Gastrocnemius medialis (tissue), 4 donors: Measurements from ENCODE around the gene KLF16. TPM values are rescaled to one million over a fixed set of nuclear protein-coding genes. Genes with fewer than 3 reads are reported as not detected.

Experiments used
- ATAC-seq, 2 donors: fragments of 150-250 bp; one replicate each; pipeline ENCODE4 v1.9.1; 2016
- DNase-seq, 2 donors: peaks; one replicate each; pipeline ENCODE4 v3.0.0-alpha.2; 2019
- H3K27ac ChIP-seq, 4 donors: fragments of 200-600 bp; sonication (generic); 1 replicate in 1 of 4; 2 replicates in 3 of 4; pipeline ENCODE4 v1.5.1; 2016 to 2018; ENCODE audit warnings: mild to moderate bottlenecking in 2 of 4, moderate library complexity in 1 of 4
- H3K27me3 ChIP-seq, 3 donors: fragments of 200-600 bp; sonication (generic) in 2 of 3; 1 replicate in 1 of 3; 2 replicates in 2 of 3; pipeline versions ENCODE4 v1.5.1 to v1.6.0; 2016 to 2019; ENCODE audit warnings: mild to moderate bottlenecking in 1 of 3, moderate library complexity in 1 of 3
- H3K36me3 ChIP-seq, 2 donors: fragments of 200-600 bp; sonication (generic) in 1 of 2; one replicate each; pipeline ENCODE4 v1.5.1; 2017 to 2018
- H3K4me1 ChIP-seq, 2 donors: fragments of 200-600 bp; sonication (generic) in 1 of 2; one replicate each; pipeline ENCODE4 v1.5.1; 2016 to 2017; ENCODE audit warnings: mild to moderate bottlenecking in 2 of 2
- H3K4me3 ChIP-seq, 4 donors: fragments of 200-600 bp; sonication (generic) in 3 of 4; 1 replicate in 1 of 4; 2 replicates in 3 of 4; pipeline ENCODE4 v1.5.1; 2016 to 2019; ENCODE audit warnings: mild to moderate bottlenecking in 2 of 4
- H3K9me3 ChIP-seq, 3 donors: fragments of 200-600 bp; sonication (generic) in 2 of 3; 1 replicate in 1 of 3; 2 replicates in 2 of 3; pipeline ENCODE4 v1.5.1; 2016 to 2019
- CTCF ChIP-seq, 5 experiments: fragments of 450-650 bp in 3 of 5; fragments of 200-600 bp in 2 of 5; sonication (generic) in 2 of 5; IDR thresholded peaks in 4 of 5; conservative IDR thresholded peaks in 1 of 5; 1 replicate in 4 of 5; 2 replicates in 1 of 5; pipeline ENCODE4 v1.5.1; 2016 to 2019; ENCODE audit warnings: antibody characterized with exemption in 5 of 5, mild to moderate bottlenecking in 3 of 5, moderate library complexity in 3 of 5
- POLR2A ChIP-seq, 2 donors: fragments of 450-650 bp; IDR thresholded peaks; one replicate each; pipeline ENCODE4 v1.6.1; 2017; ENCODE audit warnings: antibody characterized with exemption in 2 of 2, mild to moderate bottlenecking in 2 of 2, moderate library complexity in 2 of 2
- in situ Hi-C, 4 donors: fragments of 200-750 bp; cut with MboI; loops; one replicate each; pipeline versions ENCODE4 v1.15.0 to v1.8.0; 2017; ENCODE audit warnings: low sequenced_read_pairs in 4 of 4
- intact Hi-C: fragments of 100-400 bp; cut with DNase I; formaldehyde crosslinking; loops from one replicate; pipeline ENCODE4 v1.15.1; 2023; ENCODE audit warnings: low total_unique reads
- total RNA-seq, 4 donors: library from RNA; depleted of rRNA; stranded (reverse); fragments of >200 nt; gene quantifications; one replicate each; pipeline versions ENCODE4 v1.1.0 to v1.2.3, GENCODE V29; 2016

Gene KLF16
- total RNA-seq, 4 donors from 2014 or later, result 0.58 to 4.0 (median 1.4) TPM

- H3K9me3 ChIP-seq, result no peaks in the 10 kb centered on the region
- ATAC-seq (no peak), DNase-seq (no peak)
- H3K27ac ChIP-seq, result peak overlapping the region in 1 of 4 donors; percentile 39
- TF ChIP-seq POLR2A (IDR thresholded peaks at IDR 0.05) (no peak), CTCF (IDR thresholded peaks at IDR 0.05 in 4 of 5, conservative IDR thresholded peaks at IDR 0.05 in 1 of 5) (no peak)
- H3K4me3 ChIP-seq, result no peak overlapping the region
- H3K27me3 ChIP-seq, result no peaks in the 10 kb centered on the region
- in situ Hi-C loops (no loop called here), intact Hi-C loops (no loop called here)
- H3K4me1 ChIP-seq, result peaks cover 14 to 18% of the 10 kb centered on the region in 2 donors
- peaks cover 0 to 6% of the 10 kb centered on the region in 2 donors for H3K36me3 ChIP-seq
These were observed 52.8 kb downstream of the KLF16 start for GRCh38 chr19:1810439-1811160.

GRCh38 chr19:1809678-1810077 lies 53.7 kb downstream of the KLF16 start:
- Histone ChIP-seq H3K4me3 (no peak overlapping the region), H3K36me3 (no peaks in the 10 kb centered on the region), H3K27ac (no peak overlapping the region), H3K27me3 (no peaks in the 10 kb centered on the region), H3K4me1 (peaks cover 14 to 18% of the 10 kb centered on the region in 2 donors), H3K9me3 (no peaks in the 10 kb centered on the region)
- ATAC-seq (no peak), DNase-seq (no peak)
- intact Hi-C loops (no loop called here), in situ Hi-C loops (no loop called here)
- no peak for TF ChIP-seq POLR2A (IDR thresholded peaks at IDR 0.05)
- no peak for TF ChIP-seq CTCF (IDR thresholded peaks at IDR 0.05 in 4 of 5, conservative IDR thresholded peaks at IDR 0.05 in 1 of 5)

- in situ Hi-C loops, result no loop called here
These were observed 55.0 kb downstream of the KLF16 start for GRCh38 chr19:1808395-1808731.

GRCh38 chr19:1807695-1808394 lies 55.5 kb downstream of the KLF16 start:
- no peaks in the 10 kb centered on the region for H3K9me3 ChIP-seq
- H3K36me3 ChIP-seq, result no peaks in the 10 kb centered on the region
- ATAC-seq (no peak), DNase-seq (no peak)
- in situ Hi-C loops, result no loop called here
- H3K4me3 ChIP-seq, result no peak overlapping the region
- no peaks in the 10 kb centered on the region for H3K27me3 ChIP-seq
- H3K27ac ChIP-seq, result no peak overlapping the region
- TF ChIP-seq CTCF (IDR thresholded peaks at IDR 0.05 in 4 of 5, conservative IDR thresholded peaks at IDR 0.05 in 1 of 5) (no peak), POLR2A (IDR thresholded peaks at IDR 0.05) (no peak)
- intact Hi-C loops, result no loop called here
- H3K4me1 ChIP-seq, result peaks cover 8 to 10% of the 10 kb centered on the region in 2 donors

More at GRCh38 chr19:1808395-1808731, 55.0 kb downstream of the KLF16 start:
- DNase-seq (no peak), ATAC-seq (no peak)
- Histone ChIP-seq H3K9me3 (no peaks in the 10 kb centered on the region), H3K27me3 (no peaks in the 10 kb centered on the region), H3K36me3 (no peaks in the 10 kb centered on the region), H3K27ac (no peak overlapping the region), H3K4me1 (peaks cover 13 to 15% of the 10 kb centered on the region in 2 donors), H3K4me3 (no peak overlapping the region)
- TF ChIP-seq POLR2A (IDR thresholded peaks at IDR 0.05), result no peak
- no peak for TF ChIP-seq CTCF (IDR thresholded peaks at IDR 0.05 in 4 of 5, conservative IDR thresholded peaks at IDR 0.05 in 1 of 5)
- intact Hi-C loops, result no loop called here
